DMS53 (cell line): ENCODE data around the gene EDNRB.
"Not testable (repeated sequence)": the region's sequence is repeated elsewhere in the genome, so short reads cannot be mapped to it uniquely, and the experiment has no call there.

Source experiments
- DNase-seq: peaks from one replicate; lab custom pipeline; 2025; lab: John Stamatoyannopoulos, UW

EDNRB gene

GRCh38 chr13:77918391-77919245 lies at the start of gene EDNRB:
EDNRB (minus strand) TSS chr13:77918831; CDS start chr13:77918573, 258 bp downstream.
- peak; percentile 41 for DNase-seq

GRCh38 chr13:77966671-77967070 lies 48.0 kb upstream of the EDNRB start:
- no peak for DNase-seq

DNA sequence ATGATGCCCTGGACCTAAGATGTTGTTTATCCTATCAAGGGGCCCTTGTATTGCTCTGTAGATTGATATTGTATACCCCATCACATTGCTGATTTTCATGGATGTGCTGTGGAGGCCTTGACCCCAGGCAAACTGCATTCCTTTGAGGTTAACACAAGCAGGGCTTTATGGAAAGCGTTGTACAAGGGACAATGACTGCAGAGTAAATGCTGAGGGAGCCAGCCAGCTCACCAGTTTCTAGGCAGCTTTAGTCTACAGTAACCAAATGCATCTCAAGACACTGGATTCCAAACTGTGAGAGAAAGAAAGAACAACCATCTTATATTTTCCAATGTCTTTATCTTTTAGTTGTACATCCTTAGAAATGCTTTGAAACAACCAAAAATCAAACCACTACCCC lies 34.1 kb upstream of the EDNRB start:
- DNase-seq = no peak

- DNase-seq = no peak
Measured at GRCh38 chr13:77952276-77952675, 33.6 kb upstream of the EDNRB start.

GRCh38 chr13:77946522-77946921 lies 27.9 kb upstream of the EDNRB start:
- DNase-seq = no peak

- DNase-seq = not testable (repeated sequence)
Measured at GRCh38 chr13:77935063-77935462, 16.4 kb upstream of the EDNRB start.

DNA sequence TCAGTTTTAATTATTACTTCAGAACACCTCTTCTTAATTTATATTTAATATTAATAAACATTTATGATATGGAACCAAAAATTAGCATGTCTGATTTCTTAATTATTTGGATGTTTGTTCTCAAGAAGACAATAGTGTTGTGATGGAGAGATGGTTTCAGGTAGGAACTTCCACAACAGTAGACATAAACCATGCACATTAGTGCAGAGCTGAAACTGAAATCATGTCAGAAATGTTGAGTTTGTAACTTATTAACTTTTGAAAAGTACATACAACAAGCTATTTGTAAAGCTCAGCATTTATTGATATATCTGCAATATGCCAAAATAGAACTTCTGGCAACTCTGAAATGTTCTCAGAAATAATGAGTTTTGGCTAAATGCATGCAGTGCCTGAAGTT lies 11.8 kb upstream of the EDNRB start:
- no peak for DNase-seq

DNA sequence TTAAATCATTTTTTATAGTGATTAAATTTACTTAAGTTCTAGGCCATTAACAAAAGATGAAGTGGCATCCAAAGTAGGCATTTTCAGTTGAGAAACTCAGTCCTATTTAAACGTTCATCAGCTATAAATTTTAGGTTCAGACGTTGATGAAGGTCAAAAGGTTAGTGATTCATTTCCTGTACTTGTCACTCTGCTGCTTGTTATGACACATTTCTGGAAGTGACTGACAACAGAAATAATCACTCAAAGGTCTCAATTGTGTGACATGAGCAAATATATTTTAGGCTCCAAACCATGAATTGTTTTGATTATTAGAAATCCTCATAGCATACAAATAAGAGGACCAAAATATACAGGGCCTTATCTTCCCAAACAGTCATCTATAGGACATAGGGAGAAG lies 10.3 kb upstream of the EDNRB start:
- peak; percentile 53 for DNase-seq

GRCh38 chr13:77925616-77926015 lies 7.0 kb upstream of the EDNRB start:
- no peak for DNase-seq

GRCh38 chr13:77919921-77920294 lies 1.3 kb upstream of the EDNRB start:
- DNase-seq = no peak

GRCh38 chr13:77919246-77919920 lies 752 bp upstream of the EDNRB start:
- DNase-seq = peak; percentile 7

DNA sequence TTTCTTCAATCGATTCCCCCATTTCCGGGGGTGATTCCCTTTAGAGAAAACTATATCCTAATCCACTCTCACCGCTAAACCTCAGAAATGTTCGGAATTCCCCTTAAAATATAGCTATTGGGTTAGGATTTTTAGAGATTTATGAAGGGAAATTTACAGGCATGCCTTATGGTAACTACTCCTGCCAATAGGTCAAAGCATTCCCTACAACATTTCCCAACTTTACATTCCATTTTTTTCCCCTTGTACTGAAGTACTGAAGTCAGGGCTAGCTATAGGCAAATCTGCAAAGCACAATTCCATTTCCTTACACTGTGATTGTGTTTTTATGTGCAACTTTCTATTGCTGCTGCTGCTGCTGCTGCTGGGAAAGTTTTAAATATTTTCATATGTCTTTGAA lies 2.1 kb downstream of the EDNRB start:
- no peak for DNase-seq

DNA sequence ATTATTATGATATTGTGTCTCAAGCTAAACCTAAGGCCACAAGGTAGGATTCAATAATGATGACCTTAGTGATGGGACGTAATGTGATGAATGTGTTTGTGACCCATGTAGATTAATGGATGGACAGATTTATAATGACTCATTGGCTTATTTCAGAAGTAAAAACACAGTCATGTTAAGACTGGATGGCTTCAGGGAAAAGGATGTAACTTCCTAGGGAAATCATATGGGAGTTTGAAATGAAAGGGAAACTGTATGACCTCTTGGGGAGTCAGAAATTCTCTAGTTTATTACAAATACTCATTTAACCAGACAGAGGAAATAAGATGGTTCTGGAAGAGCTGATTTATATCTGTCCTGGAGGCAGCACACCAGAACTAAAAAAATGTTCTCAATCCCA lies 2.9 kb downstream of the EDNRB start:
- DNase-seq = no peak

DNA sequence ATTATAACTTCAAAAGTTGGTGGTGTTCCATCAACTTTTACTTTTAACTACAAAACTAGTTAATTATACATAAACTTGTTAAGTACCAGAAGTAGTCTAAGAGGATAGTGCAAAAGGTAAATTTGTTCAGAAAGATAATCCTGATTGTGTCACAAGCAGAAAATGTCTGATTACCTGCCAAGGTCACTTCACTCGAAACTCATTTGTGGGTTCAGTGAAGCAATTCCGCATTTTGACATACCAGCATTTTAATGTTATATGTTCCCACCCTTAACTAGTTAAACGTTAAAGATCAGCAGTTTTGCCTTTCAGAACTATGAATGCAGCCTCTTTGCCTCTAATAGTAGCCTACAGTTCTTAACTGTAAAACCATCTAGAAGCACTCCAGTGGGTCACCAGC lies 5.6 kb downstream of the EDNRB start:
- no peak for DNase-seq

DNA sequence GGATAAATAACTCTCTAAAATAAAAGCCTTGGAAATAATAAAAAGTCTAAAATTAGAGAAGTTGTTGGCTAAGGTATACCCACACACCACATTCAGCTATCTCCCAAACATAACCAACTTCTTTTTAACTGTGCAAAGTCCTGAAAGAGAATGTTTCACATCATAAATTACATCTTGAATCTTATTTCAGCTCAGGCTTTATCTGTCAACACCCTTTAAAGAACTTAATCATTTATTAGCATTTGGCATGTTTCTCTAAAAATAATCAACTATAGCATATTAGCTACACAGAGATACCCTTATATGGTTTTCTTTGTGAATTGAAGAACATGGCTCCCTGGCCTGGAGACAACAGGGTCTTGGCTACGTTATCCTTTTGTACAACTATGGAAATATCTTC lies 6.9 kb downstream of the EDNRB start:
- no peak for DNase-seq

DNA sequence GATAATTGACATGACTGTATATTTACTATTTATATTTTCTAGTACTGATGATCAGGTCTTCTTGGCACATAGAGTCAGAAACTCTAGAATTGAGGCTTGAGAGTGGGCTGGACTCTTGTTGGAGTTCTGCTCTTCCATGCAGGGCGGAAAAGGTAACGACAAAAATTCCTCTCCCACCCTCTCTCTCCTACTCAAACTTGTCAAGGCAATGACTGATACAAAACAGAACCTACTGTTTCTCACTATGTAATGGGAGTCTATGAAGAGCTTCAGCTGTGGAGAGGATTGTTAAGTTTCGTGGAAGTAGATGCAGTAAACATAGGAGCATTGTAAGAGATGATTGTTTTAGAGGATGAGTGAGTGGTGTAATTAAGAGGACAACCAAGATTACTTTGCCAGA lies 8.8 kb downstream of the EDNRB start:
- no peak for DNase-seq

DNA sequence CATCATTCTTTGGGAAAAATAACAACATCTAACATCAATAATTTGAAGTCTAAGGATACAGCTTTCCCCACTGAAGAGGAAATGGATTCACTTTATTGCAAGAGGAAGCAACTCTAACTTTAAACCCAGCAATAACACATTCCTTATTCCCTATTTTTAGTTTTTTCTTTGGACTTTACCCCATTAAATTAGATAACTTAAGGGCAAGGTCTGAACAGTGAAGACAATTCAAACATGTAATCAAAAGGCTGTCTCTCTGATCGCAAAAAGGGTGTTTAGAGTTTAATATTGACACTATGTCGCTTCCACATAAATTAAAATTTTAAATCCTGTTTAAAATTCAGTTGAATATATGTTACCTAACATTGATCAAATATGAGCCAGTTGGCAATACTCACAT lies 10.1 kb downstream of the EDNRB start:
- no peak for DNase-seq

DNA sequence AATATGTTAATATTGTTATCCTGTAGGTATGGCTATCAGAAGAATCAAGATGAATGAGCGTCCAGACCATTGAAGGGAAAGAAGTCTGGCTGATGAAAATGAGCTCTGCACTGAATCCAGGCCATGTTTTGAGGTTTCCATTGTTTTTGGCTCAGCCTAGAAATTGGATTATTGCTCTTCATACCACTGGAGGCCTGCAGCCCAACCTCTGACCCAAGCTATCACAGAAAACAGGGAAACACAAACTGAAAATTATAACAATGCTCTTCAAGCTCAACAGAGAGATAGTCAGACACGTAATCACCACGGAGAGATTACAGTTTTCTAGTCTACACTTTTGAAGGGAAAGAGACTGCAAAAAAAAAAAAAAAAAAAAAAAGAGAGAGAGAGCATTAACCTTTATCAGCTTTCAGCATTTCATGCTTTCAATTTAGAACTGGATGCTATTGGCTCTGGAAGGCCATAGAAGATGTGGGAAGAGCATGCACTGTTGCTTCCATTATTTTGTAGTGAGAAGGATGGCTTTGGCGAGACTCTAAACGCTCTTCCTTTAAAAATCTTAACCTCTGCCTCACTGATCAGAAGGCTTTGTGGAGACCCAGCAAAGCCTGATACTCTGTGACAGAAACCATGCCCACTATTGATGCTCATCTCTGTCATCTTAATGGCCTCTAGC lies 10.8 kb downstream of the EDNRB start:
- no peak for DNase-seq

- no peak for DNase-seq
Measured at GRCh38 chr13:77904031-77904430, 14.6 kb downstream of the EDNRB start.

GRCh38 chr13:77903435-77903834 lies 15.2 kb downstream of the EDNRB start:
- DNase-seq = no peak

DNA sequence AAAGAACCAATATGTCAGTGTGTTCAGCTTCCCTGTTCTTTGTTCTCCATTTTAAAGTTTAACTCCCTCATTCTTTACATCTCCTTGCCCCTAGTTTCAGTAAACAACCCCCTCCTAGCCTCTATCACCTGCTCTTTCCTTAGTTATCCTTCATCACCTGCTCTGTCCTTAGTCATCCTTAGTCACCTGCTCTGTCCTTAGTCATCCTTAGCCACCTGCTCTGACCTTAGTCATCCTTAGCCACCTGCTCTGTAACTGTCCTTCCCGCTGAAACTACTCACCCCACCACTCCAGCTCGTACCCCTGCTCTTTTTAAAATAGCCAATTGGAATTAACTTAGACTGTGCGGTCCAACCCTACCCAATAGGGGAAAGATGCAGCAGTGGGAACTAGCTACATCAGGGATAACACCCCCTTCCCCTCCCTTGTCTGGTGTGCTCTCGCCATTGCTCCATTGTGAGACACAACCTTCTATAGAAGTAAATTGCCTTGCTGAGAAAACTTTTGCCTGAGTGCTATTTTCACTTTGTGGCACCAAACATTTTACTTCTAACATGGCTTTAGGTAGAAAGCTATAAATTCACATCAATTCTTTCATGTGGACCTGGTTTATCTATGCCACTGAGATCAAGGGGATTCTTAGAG lies 16.2 kb downstream of the EDNRB start:
- DNase-seq = peak; percentile 38

DNA sequence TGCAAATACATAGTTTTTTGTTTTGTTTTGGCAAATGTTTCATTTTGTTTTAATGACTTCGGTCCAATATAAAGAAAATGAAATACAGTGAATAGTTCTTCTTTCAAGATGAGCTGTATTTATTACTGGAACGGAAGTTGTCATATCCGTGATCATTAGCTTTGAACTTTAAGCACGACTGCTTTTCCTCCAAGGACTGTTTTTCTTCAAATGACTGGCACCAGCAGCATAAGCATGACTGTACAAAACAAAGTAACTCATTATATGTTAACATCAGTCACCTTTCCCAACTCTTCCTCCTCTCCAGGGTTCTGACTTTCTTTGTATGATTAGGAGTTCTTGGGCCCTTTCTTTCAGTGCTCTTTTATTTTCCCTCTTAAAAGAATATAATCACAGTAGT lies 20.5 kb downstream of the EDNRB start:
- no peak for DNase-seq

DNA sequence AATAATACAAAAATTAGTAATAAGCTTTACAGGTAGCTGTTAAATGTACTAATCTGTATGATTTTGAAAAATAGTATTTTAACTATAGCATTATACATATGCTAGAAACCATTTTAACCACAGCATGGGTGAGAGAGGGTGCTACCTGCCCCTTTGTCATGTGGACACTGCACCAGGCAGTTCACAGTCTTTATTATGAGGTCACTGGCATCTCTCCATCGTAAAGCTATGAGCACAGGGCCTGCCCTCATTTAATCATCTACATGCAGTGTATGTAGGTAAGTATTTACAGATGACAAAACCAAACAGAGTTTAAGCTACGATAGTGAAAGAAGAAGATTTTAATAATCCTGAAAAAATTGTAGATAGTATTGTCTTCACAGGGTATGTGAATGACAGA lies 21.7 kb downstream of the EDNRB start:
- DNase-seq = no peak
